Measurements from ENCODE around the gene EHF.

EHF gene

DNA sequence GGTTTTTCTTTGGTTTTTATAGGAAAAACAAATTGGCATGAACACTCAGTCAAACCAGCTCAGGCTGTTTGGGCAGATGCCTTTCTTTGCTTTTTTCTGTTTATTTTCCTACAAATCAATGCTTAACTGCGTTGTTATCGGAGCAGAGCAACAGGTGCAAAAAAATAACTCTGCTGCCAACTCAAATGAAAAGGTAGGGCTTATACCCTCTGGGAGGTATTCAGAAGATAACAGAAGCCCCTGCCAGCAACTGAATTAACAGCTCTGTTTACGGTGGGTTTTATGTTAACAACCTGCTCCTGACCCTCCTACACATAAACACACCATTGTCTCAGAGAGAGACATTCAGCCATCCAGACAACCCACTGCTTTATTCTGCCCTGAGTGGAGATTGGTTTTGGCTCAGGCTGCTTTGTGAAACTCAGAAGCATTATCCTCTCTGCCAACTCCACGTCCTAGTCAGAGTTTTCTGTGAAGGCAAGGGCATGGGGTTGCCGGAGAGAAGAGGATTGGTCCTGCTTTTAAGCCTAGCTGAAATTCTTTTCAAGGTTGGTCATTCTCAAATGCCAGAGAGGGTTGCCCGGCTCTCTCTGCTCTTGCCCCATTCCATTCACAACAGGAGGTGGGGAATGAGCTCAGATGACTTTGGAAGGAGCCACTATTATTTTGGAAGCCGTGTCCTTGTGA lies 11.4 kb downstream of the EHF start:
- Histone ChIP-seq H3K27ac (ENCODE audit: low read depth, low read length) (peak overlapping the region; percentile 48), H3K4me1 (ENCODE audit: control insufficient read depth in 1 of 2, insufficient read depth in 2 of 2, low read length in 2 of 2) (peaks cover 69 to 84% of the 10 kb centered on the region in 2 donors), H3K36me3 (ENCODE audit: control insufficient read depth in 1 of 2, insufficient read depth in 2 of 2, low read length in 2 of 2) (no peaks in the 10 kb centered on the region), H3K9me3 (ENCODE audit: control insufficient read depth in 1 of 2, low read length in 2 of 2) (no peaks in the 10 kb centered on the region), H3K4me3 (ENCODE audit: low read depth in 1 of 2, low read length in 2 of 2) (peak overlapping the region; percentile 25 to 55), H3K9ac (ENCODE audit: low read depth in 1 of 2, low read length in 2 of 2) (peak overlapping the region; percentile 28 to 52), H3K27me3 (ENCODE audit: control insufficient read depth in 1 of 2, insufficient read depth in 2 of 2, low read length in 2 of 2) (no peaks in the 10 kb centered on the region)

DNA sequence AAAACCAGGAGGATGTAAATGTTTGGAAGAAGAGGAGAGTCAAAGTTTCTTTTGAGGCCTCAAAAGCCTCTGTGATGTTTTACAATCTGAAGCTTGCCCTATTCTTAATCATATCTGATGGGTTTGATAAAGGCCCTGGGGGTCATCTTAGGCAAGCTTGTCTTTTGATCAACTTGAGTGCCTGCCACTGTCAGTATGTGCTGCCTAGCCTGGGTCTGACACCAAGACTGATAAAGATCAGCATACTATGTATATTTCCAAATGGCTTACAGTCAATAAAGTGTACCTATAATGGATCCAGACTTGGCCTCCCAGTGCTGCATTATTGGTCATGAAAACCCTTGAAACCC lies 12.7 kb downstream of the EHF start:
- H3K27me3 ChIP-seq (ENCODE audit: control insufficient read depth in 1 of 2, insufficient read depth in 2 of 2, low read length in 2 of 2), result no peaks in the 10 kb centered on the region
- no peaks in the 10 kb centered on the region for H3K36me3 ChIP-seq (ENCODE audit: control insufficient read depth in 1 of 2, insufficient read depth in 2 of 2, low read length in 2 of 2)
- peaks cover 76 to 89% of the 10 kb centered on the region in 2 donors for H3K4me1 ChIP-seq (ENCODE audit: control insufficient read depth in 1 of 2, insufficient read depth in 2 of 2, low read length in 2 of 2)
- no peaks in the 10 kb centered on the region for H3K9me3 ChIP-seq (ENCODE audit: control insufficient read depth in 1 of 2, low read length in 2 of 2)
- peak overlapping the region; percentile 23 for H3K27ac ChIP-seq (ENCODE audit: low read depth, low read length)
- H3K9ac ChIP-seq (ENCODE audit: low read depth in 1 of 2, low read length in 2 of 2), result peak overlapping the region in 1 of 2 donors; percentile 15
- peak overlapping the region in 1 of 2 donors; percentile 34 for H3K4me3 ChIP-seq (ENCODE audit: low read depth in 1 of 2, low read length in 2 of 2)

DNA sequence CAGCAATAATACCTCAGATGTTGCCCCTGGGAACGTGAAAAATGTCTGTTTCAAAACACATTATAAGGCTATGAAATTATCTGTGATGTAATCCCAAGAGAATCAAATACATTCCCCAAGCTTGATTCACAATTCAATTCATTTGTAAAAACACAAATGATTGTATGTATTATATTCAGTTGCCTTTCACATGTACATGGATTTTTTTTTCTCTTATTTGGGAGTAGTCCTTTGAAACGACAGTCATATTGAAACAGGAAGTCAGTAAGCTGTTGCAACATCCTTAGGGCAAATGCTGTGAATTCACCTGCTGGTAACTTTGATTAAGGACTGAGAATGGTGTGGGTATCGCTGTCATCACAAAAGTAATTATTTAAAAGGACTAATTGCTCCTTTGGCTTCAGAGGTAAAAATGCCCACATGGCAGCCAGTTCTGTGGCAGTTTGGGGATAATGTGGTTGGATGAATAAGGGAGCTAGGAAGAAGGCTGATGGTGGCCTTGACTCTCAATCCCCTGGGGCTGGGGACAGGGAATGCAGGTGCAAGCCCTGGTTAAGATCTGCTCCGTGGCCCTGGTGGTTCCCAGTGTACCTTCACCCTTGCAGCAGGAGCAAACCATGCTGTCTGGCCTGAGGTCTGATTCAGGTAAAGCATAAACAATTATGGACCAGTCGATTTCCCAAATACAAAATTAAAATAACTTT lies 13.2 kb downstream of the EHF start:
- Histone ChIP-seq H3K4me1 (ENCODE audit: control insufficient read depth in 1 of 2, insufficient read depth in 2 of 2, low read length in 2 of 2) (peaks cover 79 to 89% of the 10 kb centered on the region in 2 donors), H3K4me3 (ENCODE audit: low read depth in 1 of 2, low read length in 2 of 2) (peak overlapping the region; percentile 12 to 34), H3K36me3 (ENCODE audit: control insufficient read depth in 1 of 2, insufficient read depth in 2 of 2, low read length in 2 of 2) (no peaks in the 10 kb centered on the region), H3K9me3 (ENCODE audit: control insufficient read depth in 1 of 2, low read length in 2 of 2) (no peaks in the 10 kb centered on the region), H3K27me3 (ENCODE audit: control insufficient read depth in 1 of 2, insufficient read depth in 2 of 2, low read length in 2 of 2) (no peaks in the 10 kb centered on the region), H3K27ac (ENCODE audit: low read depth, low read length) (peak overlapping the region; percentile 23), H3K9ac (ENCODE audit: low read depth in 1 of 2, low read length in 2 of 2) (peak overlapping the region; percentile 15 to 48)

DNA sequence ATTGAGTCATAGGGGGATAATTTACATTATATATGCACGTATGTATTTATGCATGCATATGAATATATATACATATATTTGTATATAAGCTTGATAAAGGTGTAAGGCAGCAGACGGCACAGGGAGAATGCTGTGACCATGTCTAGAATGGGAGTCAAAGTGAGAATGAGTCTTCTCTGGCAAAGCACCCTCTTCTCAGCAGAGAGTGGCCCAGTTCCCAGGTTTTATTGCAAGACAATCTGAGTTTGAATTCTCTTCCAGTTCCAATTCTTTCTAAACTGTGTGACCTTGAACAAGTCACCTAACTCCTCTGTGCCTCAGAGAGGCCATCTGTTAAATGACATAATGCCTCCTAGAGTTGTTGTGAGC lies 13.8 kb downstream of the EHF start:
- no peaks in the 10 kb centered on the region for H3K9me3 ChIP-seq (ENCODE audit: control insufficient read depth in 1 of 2, low read length in 2 of 2)
- no peak overlapping the region for H3K4me3 ChIP-seq (ENCODE audit: low read depth in 1 of 2, low read length in 2 of 2)
- H3K9ac ChIP-seq (ENCODE audit: low read depth in 1 of 2, low read length in 2 of 2), result peak overlapping the region in 1 of 2 donors; percentile 48
- peaks cover 81 to 89% of the 10 kb centered on the region in 2 donors for H3K4me1 ChIP-seq (ENCODE audit: control insufficient read depth in 1 of 2, insufficient read depth in 2 of 2, low read length in 2 of 2)
- H3K27me3 ChIP-seq (ENCODE audit: control insufficient read depth in 1 of 2, insufficient read depth in 2 of 2, low read length in 2 of 2), result no peaks in the 10 kb centered on the region
- H3K36me3 ChIP-seq (ENCODE audit: control insufficient read depth in 1 of 2, insufficient read depth in 2 of 2, low read length in 2 of 2), result no peaks in the 10 kb centered on the region
- no peak overlapping the region for H3K27ac ChIP-seq (ENCODE audit: low read depth, low read length)

DNA sequence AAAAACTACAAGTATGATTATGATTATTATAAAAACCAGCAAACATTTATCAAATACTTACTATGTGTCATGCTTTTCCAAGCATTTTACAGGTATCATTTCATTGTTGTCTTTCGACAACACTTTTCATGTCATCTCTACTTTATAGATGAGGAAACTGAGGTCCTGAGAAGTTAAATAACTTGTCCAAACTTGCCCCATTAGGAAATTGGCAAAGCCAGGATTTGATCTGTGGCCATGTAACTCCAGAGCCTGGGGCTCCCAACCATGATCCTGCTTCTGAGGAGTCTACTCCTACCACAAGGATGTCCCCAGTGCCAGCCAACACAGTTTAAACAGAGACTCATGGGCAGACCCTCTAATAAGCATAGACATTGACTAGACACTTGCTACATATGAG lies 15.2 kb downstream of the EHF start:
- H3K36me3 ChIP-seq (ENCODE audit: control insufficient read depth in 1 of 2, insufficient read depth in 2 of 2, low read length in 2 of 2), result no peaks in the 10 kb centered on the region
- H3K4me3 ChIP-seq (ENCODE audit: low read depth in 1 of 2, low read length in 2 of 2), result no peak overlapping the region
- no peaks in the 10 kb centered on the region for H3K27me3 ChIP-seq (ENCODE audit: control insufficient read depth in 1 of 2, insufficient read depth in 2 of 2, low read length in 2 of 2)
- no peak overlapping the region for H3K27ac ChIP-seq (ENCODE audit: low read depth, low read length)
- H3K9me3 ChIP-seq (ENCODE audit: control insufficient read depth in 1 of 2, low read length in 2 of 2), result no peaks in the 10 kb centered on the region
- H3K9ac ChIP-seq (ENCODE audit: low read depth in 1 of 2, low read length in 2 of 2), result no peak overlapping the region
- H3K4me1 ChIP-seq (ENCODE audit: control insufficient read depth in 1 of 2, insufficient read depth in 2 of 2, low read length in 2 of 2), result peaks cover 84 to 92% of the 10 kb centered on the region in 2 donors

DNA sequence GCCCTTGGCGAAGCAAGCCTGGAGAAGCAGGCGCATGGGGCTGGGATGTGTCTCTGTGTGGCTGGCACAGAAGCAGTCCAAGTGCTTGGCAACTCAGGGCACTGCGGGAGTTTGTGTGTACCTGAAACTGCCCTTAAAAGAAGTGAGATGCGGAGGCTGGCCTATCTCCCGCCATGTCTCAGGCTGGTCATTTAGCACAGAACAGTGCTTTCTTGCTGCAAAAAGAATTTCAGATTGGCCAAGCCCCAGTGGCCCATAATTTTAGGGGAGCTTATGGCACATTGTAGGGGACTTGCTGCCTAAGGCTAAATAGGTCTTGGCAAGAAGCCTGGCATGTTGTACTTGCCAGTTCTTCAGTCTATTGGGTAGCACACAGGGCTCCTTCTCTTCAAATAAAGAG lies 16.4 kb downstream of the EHF start:
- Histone ChIP-seq H3K27me3 (ENCODE audit: control insufficient read depth in 1 of 2, insufficient read depth in 2 of 2, low read length in 2 of 2) (no peaks in the 10 kb centered on the region), H3K9ac (ENCODE audit: low read depth in 1 of 2, low read length in 2 of 2) (peak overlapping the region in 1 of 2 donors; percentile 38), H3K36me3 (ENCODE audit: control insufficient read depth in 1 of 2, insufficient read depth in 2 of 2, low read length in 2 of 2) (no peaks in the 10 kb centered on the region), H3K4me3 (ENCODE audit: low read depth in 1 of 2, low read length in 2 of 2) (no peak overlapping the region), H3K4me1 (ENCODE audit: control insufficient read depth in 1 of 2, insufficient read depth in 2 of 2, low read length in 2 of 2) (peaks cover 82 to 91% of the 10 kb centered on the region in 2 donors), H3K9me3 (ENCODE audit: control insufficient read depth in 1 of 2, low read length in 2 of 2) (no peaks in the 10 kb centered on the region), H3K27ac (ENCODE audit: low read depth, low read length) (no peak overlapping the region)

DNA sequence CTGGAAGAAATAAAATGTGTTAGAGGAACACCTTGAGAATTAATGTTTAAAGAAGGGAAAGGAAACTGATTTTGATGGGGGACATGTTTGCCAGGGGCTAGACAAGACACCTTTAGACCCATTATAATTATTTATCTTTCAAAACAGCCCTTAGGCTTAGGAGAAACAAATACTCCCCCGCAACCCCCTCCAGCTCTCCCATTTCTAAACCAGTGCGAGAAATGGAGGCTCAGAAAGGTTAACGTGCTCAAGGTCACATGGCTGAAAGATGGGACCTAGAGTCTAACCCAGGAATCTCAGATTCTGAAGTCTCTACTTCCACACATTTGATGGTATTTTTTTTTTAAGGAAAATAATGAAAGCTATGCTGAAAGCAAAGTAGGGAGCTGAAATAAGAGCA lies 18.0 kb downstream of the EHF start:
- Histone ChIP-seq H3K27ac (ENCODE audit: low read depth, low read length) (peak overlapping the region; percentile 79), H3K9me3 (ENCODE audit: control insufficient read depth in 1 of 2, low read length in 2 of 2) (no peaks in the 10 kb centered on the region), H3K27me3 (ENCODE audit: control insufficient read depth in 1 of 2, insufficient read depth in 2 of 2, low read length in 2 of 2) (no peaks in the 10 kb centered on the region), H3K4me3 (ENCODE audit: low read depth in 1 of 2, low read length in 2 of 2) (peak overlapping the region in 1 of 2 donors; percentile 6), H3K9ac (ENCODE audit: low read depth in 1 of 2, low read length in 2 of 2) (peak overlapping the region; percentile 44 to 50), H3K4me1 (ENCODE audit: control insufficient read depth in 1 of 2, insufficient read depth in 2 of 2, low read length in 2 of 2) (peaks cover 70 to 80% of the 10 kb centered on the region in 2 donors), H3K36me3 (ENCODE audit: control insufficient read depth in 1 of 2, insufficient read depth in 2 of 2, low read length in 2 of 2) (peaks cover 0 to 1% of the 10 kb centered on the region in 2 donors)

DNA sequence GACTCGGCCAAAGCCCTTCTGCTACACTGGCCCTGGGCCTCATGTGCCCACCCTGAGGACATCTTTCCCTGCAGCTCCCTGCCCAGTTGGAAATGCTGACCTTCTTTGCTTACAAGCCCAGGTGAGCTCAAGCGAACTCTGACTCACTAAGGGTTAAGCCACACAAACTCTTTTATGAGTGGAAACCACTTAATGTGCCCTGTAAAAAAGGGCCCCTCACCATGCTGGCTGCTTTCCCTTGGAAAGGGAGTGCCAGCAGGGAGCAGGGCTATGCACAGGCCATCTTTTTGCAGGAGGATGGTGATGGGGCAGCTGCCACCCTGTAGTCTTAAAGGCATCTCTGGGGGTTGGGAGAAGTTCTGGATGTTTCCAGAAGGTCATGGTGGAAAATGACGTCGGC lies 18.7 kb downstream of the EHF start:
- no peaks in the 10 kb centered on the region for H3K27me3 ChIP-seq (ENCODE audit: control insufficient read depth in 1 of 2, insufficient read depth in 2 of 2, low read length in 2 of 2)
- H3K9me3 ChIP-seq (ENCODE audit: control insufficient read depth in 1 of 2, low read length in 2 of 2), result no peaks in the 10 kb centered on the region
- H3K9ac ChIP-seq (ENCODE audit: low read depth in 1 of 2, low read length in 2 of 2), result peak overlapping the region; percentile 45 to 50
- H3K4me3 ChIP-seq (ENCODE audit: low read depth in 1 of 2, low read length in 2 of 2), result peak overlapping the region; percentile 8 to 37
- peak overlapping the region; percentile 79 for H3K27ac ChIP-seq (ENCODE audit: low read depth, low read length)
- H3K36me3 ChIP-seq (ENCODE audit: control insufficient read depth in 1 of 2, insufficient read depth in 2 of 2, low read length in 2 of 2), result peaks cover 0 to 7% of the 10 kb centered on the region in 2 donors
- H3K4me1 ChIP-seq (ENCODE audit: control insufficient read depth in 1 of 2, insufficient read depth in 2 of 2, low read length in 2 of 2), result peaks cover 70 to 80% of the 10 kb centered on the region in 2 donors

DNA sequence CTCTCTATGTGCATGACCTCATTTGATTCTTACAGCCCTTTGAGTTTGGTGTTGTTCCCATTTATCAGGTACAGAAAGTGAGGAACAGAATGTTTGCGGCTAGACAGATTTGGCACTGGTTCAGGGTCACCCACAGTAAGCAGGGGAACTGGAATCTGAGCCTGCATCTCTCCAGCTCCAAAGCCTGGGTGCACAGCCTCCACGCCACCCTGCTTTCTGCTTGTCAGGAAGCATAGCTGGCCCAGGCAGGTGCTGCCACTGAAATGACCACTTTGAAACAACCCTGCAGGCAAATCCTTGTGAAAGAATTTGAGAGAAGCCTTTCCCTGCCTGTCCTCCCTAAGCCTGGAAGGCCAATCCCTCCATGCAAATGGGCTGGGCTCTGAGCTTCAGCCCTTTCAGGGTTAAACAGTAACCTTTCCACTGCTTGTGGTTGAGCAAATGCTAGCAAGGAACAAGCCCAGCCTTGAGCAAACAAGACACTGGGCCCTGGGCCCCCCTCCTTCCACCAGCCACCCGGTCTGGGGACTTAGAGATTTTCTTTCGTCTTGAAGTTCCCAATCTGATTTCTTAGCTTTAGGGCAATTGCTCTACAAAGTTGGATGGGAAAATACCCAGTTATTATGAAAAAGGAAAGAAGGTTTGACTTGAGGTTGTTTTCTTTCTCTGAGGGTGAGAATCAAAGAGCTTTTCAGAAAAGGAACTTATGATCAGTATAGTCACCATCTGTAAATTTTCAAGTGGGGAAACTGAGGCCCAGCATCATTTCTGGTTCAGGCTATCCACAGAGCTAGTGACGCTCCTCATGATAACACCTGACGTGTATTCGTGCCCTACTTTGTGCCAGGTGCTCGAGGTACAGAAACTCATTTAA lies 19.4 kb downstream of the EHF start:
- Histone ChIP-seq H3K4me1 (ENCODE audit: control insufficient read depth in 1 of 2, insufficient read depth in 2 of 2, low read length in 2 of 2) (peaks cover 68 to 78% of the 10 kb centered on the region in 2 donors), H3K27ac (ENCODE audit: low read depth, low read length) (peak overlapping the region; percentile 79), H3K27me3 (ENCODE audit: control insufficient read depth in 1 of 2, insufficient read depth in 2 of 2, low read length in 2 of 2) (no peaks in the 10 kb centered on the region), H3K9ac (ENCODE audit: low read depth in 1 of 2, low read length in 2 of 2) (peak overlapping the region; percentile 45 to 52), H3K4me3 (ENCODE audit: low read depth in 1 of 2, low read length in 2 of 2) (peak overlapping the region in 1 of 2 donors; percentile 37), H3K9me3 (ENCODE audit: control insufficient read depth in 1 of 2, low read length in 2 of 2) (no peaks in the 10 kb centered on the region), H3K36me3 (ENCODE audit: control insufficient read depth in 1 of 2, insufficient read depth in 2 of 2, low read length in 2 of 2) (peaks cover 0 to 14% of the 10 kb centered on the region in 2 donors)

DNA sequence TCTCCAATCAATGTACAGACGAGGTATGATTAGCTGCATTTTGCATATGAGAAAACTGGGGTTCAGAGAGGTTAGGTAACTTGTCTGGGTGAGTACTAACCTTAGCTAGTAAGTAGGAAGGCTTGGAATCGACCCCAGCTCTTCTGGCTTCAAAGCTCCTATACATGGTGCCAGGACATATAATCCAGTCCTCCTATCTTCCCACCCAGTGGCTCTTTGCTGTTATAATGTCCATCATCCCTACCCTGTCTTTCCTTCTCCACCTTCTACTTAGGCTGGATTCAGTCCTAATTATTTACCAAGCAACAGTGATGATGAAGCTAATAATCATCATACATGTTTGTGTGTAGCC lies 20.0 kb downstream of the EHF start:
- H3K9ac ChIP-seq (ENCODE audit: low read depth in 1 of 2, low read length in 2 of 2), result peak overlapping the region; percentile 41 to 52
- peaks cover 63 to 71% of the 10 kb centered on the region in 2 donors for H3K4me1 ChIP-seq (ENCODE audit: control insufficient read depth in 1 of 2, insufficient read depth in 2 of 2, low read length in 2 of 2)
- H3K27me3 ChIP-seq (ENCODE audit: control insufficient read depth in 1 of 2, insufficient read depth in 2 of 2, low read length in 2 of 2), result no peaks in the 10 kb centered on the region
- H3K27ac ChIP-seq (ENCODE audit: low read depth, low read length), result peak overlapping the region; percentile 77
- peak overlapping the region in 1 of 2 donors; percentile 34 for H3K4me3 ChIP-seq (ENCODE audit: low read depth in 1 of 2, low read length in 2 of 2)
- no peaks in the 10 kb centered on the region for H3K9me3 ChIP-seq (ENCODE audit: control insufficient read depth in 1 of 2, low read length in 2 of 2)
- H3K36me3 ChIP-seq (ENCODE audit: control insufficient read depth in 1 of 2, insufficient read depth in 2 of 2, low read length in 2 of 2), result peaks cover 0 to 18% of the 10 kb centered on the region in 2 donors
